ENCODE results near the gene CFB.

CFB gene

GRCh38 chr6:31911826-31912585, 33.9 kb upstream of the CFB start:
- H3K36me3 ChIP-seq (ENCODE audit: control insufficient read depth in 4 of 4, insufficient read depth in 4 of 4, low read length in 3 of 4): no peaks in the 10 kb centered on the region
- ChIA-PET CTCF (no interaction called here), POLR2A (no interaction called here)
- DNase-seq: no peak
- WGBS (ENCODE audit: insufficient coverage): 96% methylated on average over 9 of the region's 11 CpGs
- H3K27me3 ChIP-seq (replicated peaks in 2 of 5; ENCODE audit: control insufficient read depth in 4 of 5, insufficient read depth in 5 of 5, low read length in 4 of 5): no peaks in the 10 kb centered on the region
- no peak overlapping the region for H3K4me3 ChIP-seq (ENCODE audit: control insufficient read depth in 1 of 7, extremely low read depth in 1 of 7, insufficient read depth in 4 of 7, low read depth in 2 of 7, low read length in 6 of 7)
- peaks cover 0 to 12% (median 0%) of the 10 kb centered on the region in 4 experiments for H3K4me1 ChIP-seq (ENCODE audit: control extremely low read depth in 1 of 4, control insufficient read depth in 4 of 4, insufficient read depth in 4 of 4, low read length in 3 of 4)
- no peaks in the 10 kb centered on the region for H3K9me3 ChIP-seq (ENCODE audit: control extremely low read depth in 1 of 5, control insufficient read depth in 4 of 5, insufficient read depth in 2 of 5, low read depth in 1 of 5, low read length in 4 of 5)
- H3K27ac ChIP-seq (ENCODE audit: insufficient read depth in 1 of 2, low read depth in 1 of 2, low read length in 2 of 2, poor library complexity in 1 of 2, severe bottlenecking in 2 of 2): no peak overlapping the region

GRCh38 chr6:31915351-31915750, 30.5 kb upstream of the CFB start:
- H3K36me3 ChIP-seq (ENCODE audit: control insufficient read depth in 4 of 4, insufficient read depth in 4 of 4, low read length in 3 of 4): no peaks in the 10 kb centered on the region
- no peaks in the 10 kb centered on the region for H3K9me3 ChIP-seq (ENCODE audit: control extremely low read depth in 1 of 5, control insufficient read depth in 4 of 5, insufficient read depth in 2 of 5, low read depth in 1 of 5, low read length in 4 of 5)
- CTCF ChIA-PET: no interaction called here
- H3K27ac ChIP-seq (ENCODE audit: insufficient read depth in 1 of 2, low read depth in 1 of 2, low read length in 2 of 2, poor library complexity in 1 of 2, severe bottlenecking in 2 of 2): no peak overlapping the region
- POLR2A ChIA-PET: no interaction called here
- H3K27me3 ChIP-seq (replicated peaks in 2 of 5; ENCODE audit: control insufficient read depth in 4 of 5, insufficient read depth in 5 of 5, low read length in 4 of 5): no peaks in the 10 kb centered on the region
- H3K4me1 ChIP-seq (ENCODE audit: control extremely low read depth in 1 of 4, control insufficient read depth in 4 of 4, insufficient read depth in 4 of 4, low read length in 3 of 4): peaks cover 0 to 3% (median 0%) of the 10 kb centered on the region in 4 experiments
- no peak for DNase-seq
- no peak overlapping the region for H3K4me3 ChIP-seq (ENCODE audit: control insufficient read depth in 1 of 7, extremely low read depth in 1 of 7, insufficient read depth in 4 of 7, low read depth in 2 of 7, low read length in 6 of 7)

- WGBS (ENCODE audit: insufficient coverage): 100% methylated on average over 2 of the region's 6 CpGs
- Histone ChIP-seq H3K9me3 (ENCODE audit: control extremely low read depth in 1 of 5, control insufficient read depth in 4 of 5, insufficient read depth in 2 of 5, low read depth in 1 of 5, low read length in 4 of 5) (no peaks in the 10 kb centered on the region), H3K4me3 (ENCODE audit: control insufficient read depth in 1 of 7, extremely low read depth in 1 of 7, insufficient read depth in 4 of 7, low read depth in 2 of 7, low read length in 6 of 7) (no peak overlapping the region), H3K27ac (ENCODE audit: insufficient read depth in 1 of 2, low read depth in 1 of 2, low read length in 2 of 2, poor library complexity in 1 of 2, severe bottlenecking in 2 of 2) (no peak overlapping the region), H3K36me3 (ENCODE audit: control insufficient read depth in 4 of 4, insufficient read depth in 4 of 4, low read length in 3 of 4) (no peaks in the 10 kb centered on the region), H3K4me1 (ENCODE audit: control extremely low read depth in 1 of 4, control insufficient read depth in 4 of 4, insufficient read depth in 4 of 4, low read length in 3 of 4) (peaks cover 0 to 3% (median 0%) of the 10 kb centered on the region in 4 experiments), H3K27me3 (replicated peaks in 2 of 5; ENCODE audit: control insufficient read depth in 4 of 5, insufficient read depth in 5 of 5, low read length in 4 of 5) (no peaks in the 10 kb centered on the region)
- POLR2A ChIA-PET: no interaction called here
- CTCF ChIA-PET: no interaction called here
- DNase-seq: no peak
Observed at GRCh38 chr6:31915756-31916155, 30.1 kb upstream of the CFB start.

GRCh38 chr6:31918069-31918720, 27.7 kb upstream of the CFB start:
- POLR2A ChIA-PET: no interaction called here
- Histone ChIP-seq H3K27ac (ENCODE audit: insufficient read depth in 1 of 2, low read depth in 1 of 2, low read length in 2 of 2, poor library complexity in 1 of 2, severe bottlenecking in 2 of 2) (no peak overlapping the region), H3K4me1 (ENCODE audit: control extremely low read depth in 1 of 4, control insufficient read depth in 4 of 4, insufficient read depth in 4 of 4, low read length in 3 of 4) (peaks cover 0 to 3% (median 0%) of the 10 kb centered on the region in 4 experiments), H3K36me3 (ENCODE audit: control insufficient read depth in 4 of 4, insufficient read depth in 4 of 4, low read length in 3 of 4) (no peaks in the 10 kb centered on the region), H3K9me3 (ENCODE audit: control extremely low read depth in 1 of 5, control insufficient read depth in 4 of 5, insufficient read depth in 2 of 5, low read depth in 1 of 5, low read length in 4 of 5) (no peaks in the 10 kb centered on the region), H3K27me3 (replicated peaks in 2 of 5; ENCODE audit: control insufficient read depth in 4 of 5, insufficient read depth in 5 of 5, low read length in 4 of 5) (no peaks in the 10 kb centered on the region), H3K4me3 (ENCODE audit: control insufficient read depth in 1 of 7, extremely low read depth in 1 of 7, insufficient read depth in 4 of 7, low read depth in 2 of 7, low read length in 6 of 7) (no peak overlapping the region)
- no peak for DNase-seq
- CTCF ChIA-PET: interaction anchor here (1.0 to 1.5 kb wide), 3 partner anchors 9 to 34 kb away, joined by 3 to 4 read pairs (median 3); no protein-coding TSS in a partner anchor
- WGBS (ENCODE audit: insufficient coverage): 100% methylated on average over 2 of the region's 8 CpGs

GRCh38 chr6:31919624-31920303, 26.1 kb upstream of the CFB start:
- no peaks in the 10 kb centered on the region for H3K27me3 ChIP-seq (replicated peaks in 2 of 5; ENCODE audit: control insufficient read depth in 4 of 5, insufficient read depth in 5 of 5, low read length in 4 of 5)
- no peak for DNase-seq
- H3K27ac ChIP-seq (ENCODE audit: insufficient read depth in 1 of 2, low read depth in 1 of 2, low read length in 2 of 2, poor library complexity in 1 of 2, severe bottlenecking in 2 of 2): no peak overlapping the region
- ChIA-PET CTCF (interaction anchor here (2.8 to 4.4 kb wide), 2 partner anchors 16 to 32 kb away, joined by 12 to 24 read pairs; no protein-coding TSS in a partner anchor), POLR2A (interaction anchor here (0.6 kb wide), 1 partner anchor 16 kb away, joined by 3 read pairs; no protein-coding TSS in a partner anchor)
- peaks cover 0 to 1% (median 0%) of the 10 kb centered on the region in 4 experiments for H3K4me1 ChIP-seq (ENCODE audit: control extremely low read depth in 1 of 4, control insufficient read depth in 4 of 4, insufficient read depth in 4 of 4, low read length in 3 of 4)
- no peak overlapping the region for H3K4me3 ChIP-seq (ENCODE audit: control insufficient read depth in 1 of 7, extremely low read depth in 1 of 7, insufficient read depth in 4 of 7, low read depth in 2 of 7, low read length in 6 of 7)
- 94% methylated on average over 5 of the region's 6 CpGs for WGBS (ENCODE audit: insufficient coverage)
- H3K36me3 ChIP-seq (ENCODE audit: control insufficient read depth in 4 of 4, insufficient read depth in 4 of 4, low read length in 3 of 4): no peaks in the 10 kb centered on the region
- H3K9me3 ChIP-seq (ENCODE audit: control extremely low read depth in 1 of 5, control insufficient read depth in 4 of 5, insufficient read depth in 2 of 5, low read depth in 1 of 5, low read length in 4 of 5): no peaks in the 10 kb centered on the region

GRCh38 chr6:31920811-31921210, 25.1 kb upstream of the CFB start:
- H3K27ac ChIP-seq (ENCODE audit: insufficient read depth in 1 of 2, low read depth in 1 of 2, low read length in 2 of 2, poor library complexity in 1 of 2, severe bottlenecking in 2 of 2): no peak overlapping the region
- no peak overlapping the region for H3K4me3 ChIP-seq (ENCODE audit: control insufficient read depth in 1 of 7, extremely low read depth in 1 of 7, insufficient read depth in 4 of 7, low read depth in 2 of 7, low read length in 6 of 7)
- WGBS (ENCODE audit: insufficient coverage): 92% methylated on average over 2 of the region's 2 CpGs
- no peaks in the 10 kb centered on the region for H3K4me1 ChIP-seq (ENCODE audit: control extremely low read depth in 1 of 4, control insufficient read depth in 4 of 4, insufficient read depth in 4 of 4, low read length in 3 of 4)
- no peaks in the 10 kb centered on the region for H3K36me3 ChIP-seq (ENCODE audit: control insufficient read depth in 4 of 4, insufficient read depth in 4 of 4, low read length in 3 of 4)
- ChIA-PET CTCF (interaction anchor here (1.4 to 5.4 kb wide), 4 partner anchors 17 to 82 kb away, joined by 3 to 24 read pairs (median 16); no protein-coding TSS in a partner anchor), POLR2A (interaction anchor here (0.6 kb wide), 1 partner anchor 1708 kb away, joined by 5 read pairs; no protein-coding TSS in a partner anchor)
- no peaks in the 10 kb centered on the region for H3K9me3 ChIP-seq (ENCODE audit: control extremely low read depth in 1 of 5, control insufficient read depth in 4 of 5, insufficient read depth in 2 of 5, low read depth in 1 of 5, low read length in 4 of 5)
- H3K27me3 ChIP-seq (replicated peaks in 2 of 5; ENCODE audit: control insufficient read depth in 4 of 5, insufficient read depth in 5 of 5, low read length in 4 of 5): no peaks in the 10 kb centered on the region
- DNase-seq: no peak
